Stimulated activated CD4-positive, alpha-beta T cell treated with anti-CD3 and anti-CD28 coated beads, Interleukin-15, amount 100 ng/mL, for 48 hours (primary cell): ENCODE data around the gene SVOP.
"Not testable (repeated sequence)": the region's sequence is repeated elsewhere in the genome, so short reads cannot be mapped to it uniquely, and the experiment has no call there.

Source experiments
- DNase-seq, 2 donors: peaks; one replicate each; pipeline ENCODE4 v3.0.0-alpha.2; 2020; ENCODE audit warnings: low read depth in 2 of 2

SVOP gene

GRCh38 chr12:109020796-109021380 is at the start of gene SVOP:
TSS of gene SVOP (minus strand) at chr12:109021068. CDS start at chr12:109020868, 200 bp downstream.
- peak in 1 of 2 donors; percentile 3 for DNase-seq

- no peak for DNase-seq
Measured at GRCh38 chr12:109069307-109070271, 48.7 kb upstream of the SVOP start.

DNA sequence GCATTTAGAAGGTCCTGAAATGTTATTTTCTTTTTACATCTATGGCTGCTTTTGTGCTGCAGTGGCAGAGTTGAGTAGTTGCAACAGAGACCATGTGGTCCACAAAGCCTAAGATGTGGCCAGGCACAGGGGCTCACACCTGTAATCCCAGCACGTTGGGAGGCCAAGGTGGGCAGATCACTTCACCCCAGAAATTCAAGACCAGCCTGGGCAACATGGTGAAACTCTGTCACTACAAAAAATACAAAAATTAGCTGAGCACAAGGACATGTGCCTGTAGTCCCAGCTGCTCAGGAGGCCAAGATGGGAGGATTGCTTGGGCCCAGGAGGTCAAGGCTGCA is 45.0 kb upstream of the SVOP start:
- no peak for DNase-seq

DNA sequence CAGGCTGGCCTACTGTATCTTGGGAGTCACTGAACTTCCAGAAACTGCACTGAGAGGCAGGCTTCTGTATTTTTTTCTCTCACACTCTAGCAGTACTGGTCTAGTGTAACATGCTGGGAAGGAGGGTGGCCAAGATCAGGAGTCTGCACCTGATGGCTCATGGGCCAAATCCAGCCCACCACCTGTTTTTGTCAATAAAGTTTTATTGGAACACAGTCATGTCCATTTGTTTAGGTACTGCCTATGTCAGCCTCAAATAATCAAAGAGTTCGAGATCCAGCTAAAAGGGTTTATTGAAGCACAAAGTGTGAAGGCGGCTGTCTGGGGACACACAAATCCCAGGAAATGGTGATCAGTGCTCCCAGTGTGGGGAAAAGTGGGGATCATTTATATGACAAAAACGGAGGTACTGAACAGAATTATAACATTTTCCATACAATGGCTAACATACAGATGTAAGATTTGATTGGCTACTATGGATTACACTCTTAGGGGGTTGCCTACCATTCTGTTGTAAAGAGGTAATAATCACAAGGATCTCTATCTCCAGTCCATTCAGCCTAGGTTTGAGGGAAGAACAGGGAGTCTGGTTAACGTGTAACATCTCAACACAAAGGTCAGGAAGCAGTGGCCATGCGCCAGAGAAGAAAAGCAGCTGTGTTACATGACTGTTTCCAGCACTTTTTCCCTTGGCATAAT is 44.4 kb upstream of the SVOP start:
- DNase-seq, result no peak

- no peak for DNase-seq
Measured at GRCh38 chr12:109064143-109064542, 43.3 kb upstream of the SVOP start.

DNA sequence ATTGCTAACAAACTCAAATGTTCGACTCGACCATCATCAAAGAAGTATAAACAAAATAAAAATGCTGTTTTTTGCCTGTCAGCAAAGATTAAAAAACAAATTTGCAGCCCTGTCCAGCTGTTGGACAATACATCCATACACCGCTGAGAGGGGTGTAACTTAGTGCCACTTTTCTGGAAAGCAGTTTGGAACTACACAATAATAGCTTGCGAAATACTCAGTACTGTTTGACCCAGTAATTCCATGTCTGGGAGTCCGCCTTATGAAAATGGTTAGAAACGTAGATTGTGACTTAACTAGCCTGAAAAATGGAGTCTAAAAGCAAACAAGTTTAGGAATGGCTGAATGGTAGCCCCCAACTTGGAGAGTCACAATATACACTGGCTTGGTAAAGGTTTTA is 37.9 kb upstream of the SVOP start:
- no peak for DNase-seq

DNA sequence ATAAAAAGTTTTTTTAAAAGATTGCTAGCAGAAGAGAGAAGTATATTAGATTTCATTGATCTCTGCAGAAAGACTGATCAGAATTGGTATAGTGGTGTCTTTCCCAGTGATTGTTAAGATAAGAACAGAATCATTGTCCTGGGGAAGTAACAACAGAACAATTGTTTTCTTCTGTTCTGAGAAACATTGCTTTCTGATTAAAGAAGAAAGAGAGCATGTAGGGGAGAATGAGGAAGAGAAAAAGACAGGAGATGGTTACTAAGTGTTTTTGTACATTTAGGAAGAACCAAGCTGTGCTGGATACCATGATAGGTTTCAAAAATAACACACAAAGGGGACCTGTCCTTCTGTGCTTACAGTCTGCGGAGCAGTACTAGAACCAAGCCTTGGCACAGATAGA is 36.5 kb upstream of the SVOP start:
- DNase-seq, result no peak

DNA sequence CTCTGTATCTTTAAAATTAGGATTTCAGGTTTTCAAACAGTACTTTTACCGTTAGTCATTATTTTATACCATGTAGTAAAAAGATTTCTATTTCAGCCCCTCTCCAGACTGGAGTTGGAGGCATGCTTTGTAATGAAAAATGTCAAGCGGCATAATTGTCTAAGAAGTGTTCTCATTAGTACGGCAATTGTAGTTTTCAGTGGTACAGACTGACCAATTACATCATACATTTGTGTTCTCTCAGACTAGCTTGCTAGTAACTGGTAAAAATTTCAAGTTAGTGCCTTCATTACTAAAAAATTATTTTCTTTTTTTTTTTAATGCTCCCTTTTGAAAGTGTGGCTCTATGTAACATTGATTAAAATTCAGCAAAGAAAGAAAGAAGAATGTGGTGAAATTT is 36.0 kb upstream of the SVOP start:
- no peak for DNase-seq

GRCh38 chr12:109054520-109054919 is 33.7 kb upstream of the SVOP start:
- DNase-seq, result no peak

DNA sequence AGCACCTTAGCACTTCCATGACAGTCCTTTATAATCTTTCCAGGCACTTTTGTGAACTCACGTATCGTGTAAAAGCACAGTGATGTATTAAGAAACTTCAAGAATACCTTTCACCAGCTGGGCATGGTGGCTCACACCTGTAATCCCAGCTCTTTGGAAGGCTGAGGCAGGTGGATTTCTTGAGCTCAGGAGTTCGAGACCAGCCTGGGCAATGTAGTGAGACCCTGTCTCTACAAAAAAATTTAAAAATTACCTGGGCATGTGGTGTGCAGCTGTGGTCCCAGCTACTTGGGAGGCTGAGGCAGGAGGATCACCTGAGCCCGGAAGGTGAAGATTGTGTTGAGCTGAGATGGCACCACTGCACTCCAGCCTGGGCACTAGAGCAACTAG is 33.3 kb upstream of the SVOP start:
- not testable (repeated sequence) for DNase-seq

DNA sequence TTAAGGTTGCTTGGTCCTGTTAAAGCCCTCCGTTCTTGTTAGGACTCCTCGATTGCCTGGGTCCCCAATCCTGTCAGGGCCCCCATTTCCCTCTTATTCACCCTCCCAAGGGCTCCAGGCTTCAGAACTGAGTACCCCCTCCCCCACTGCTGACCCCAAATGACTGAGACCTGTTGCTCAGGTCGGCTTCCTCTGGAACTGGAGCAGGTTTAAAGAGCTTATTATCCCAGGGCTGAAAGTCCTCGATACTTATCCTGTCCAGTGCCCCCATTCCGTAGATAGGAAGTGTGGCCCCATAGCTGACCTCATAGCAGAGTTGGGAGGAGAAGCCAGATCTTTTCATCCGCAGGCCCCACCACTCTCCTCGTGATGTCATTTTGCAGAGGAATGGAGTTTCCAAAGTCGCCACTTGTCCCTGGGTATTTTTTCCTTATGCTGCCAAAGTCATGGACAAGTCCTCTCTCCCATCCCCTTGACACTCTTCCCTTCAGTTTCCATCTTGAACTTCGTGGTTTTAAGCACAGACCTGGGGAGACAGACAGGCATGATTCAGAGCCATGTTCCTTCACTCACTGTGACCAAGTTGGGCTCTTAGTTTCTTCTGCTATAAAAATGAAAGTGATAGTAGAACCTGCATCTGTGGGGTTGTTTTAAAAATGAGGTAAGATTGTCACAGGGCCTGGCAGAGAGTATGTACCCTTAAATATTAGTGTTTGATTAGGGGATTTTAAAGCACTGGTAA is 32.7 kb upstream of the SVOP start:
- DNase-seq, result no peak

- DNase-seq, result peak; percentile 73 to 76
Measured at GRCh38 chr12:109052414-109053323, 31.8 kb upstream of the SVOP start, which contains the start of gene USP30. TSS of gene USP30 (plus strand) at chr12:109052576. CDS start at chr12:109052679, 103 bp downstream.

DNA sequence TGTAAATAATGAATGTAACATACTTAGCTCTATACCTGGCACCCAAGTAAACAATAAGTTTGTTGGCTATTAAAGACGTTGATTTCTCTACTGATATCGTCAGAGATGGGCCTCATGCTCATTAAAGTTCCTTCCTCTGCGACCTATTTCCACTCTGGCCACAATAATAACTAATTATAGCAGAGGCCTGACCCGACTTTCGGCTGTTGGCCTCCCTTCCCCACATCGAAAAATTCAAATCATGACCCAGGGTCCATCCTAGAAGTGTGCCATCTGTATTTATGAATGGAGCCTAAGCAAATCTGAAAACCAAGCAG is 31.2 kb upstream of the SVOP start:
- DNase-seq, result no peak

DNA sequence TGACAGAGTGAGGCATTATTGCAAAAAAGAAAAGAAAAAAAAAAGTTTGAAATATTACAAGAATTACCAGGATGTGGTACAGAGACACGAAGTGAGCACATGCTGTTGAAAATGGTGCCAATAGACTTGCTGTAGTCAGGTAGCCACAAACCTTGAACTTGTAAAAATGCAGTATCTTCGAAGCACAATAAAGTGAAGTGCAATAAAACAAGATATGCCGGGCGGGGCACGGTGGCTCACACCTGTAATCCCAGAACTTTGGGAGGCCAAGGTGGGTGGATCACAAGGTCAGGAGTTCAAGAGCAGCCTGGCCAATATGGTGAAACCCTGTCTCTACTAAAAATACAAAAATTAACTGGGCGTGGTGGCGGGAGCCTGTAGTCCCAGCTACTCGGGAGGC is 28.9 kb upstream of the SVOP start:
- not testable (repeated sequence) for DNase-seq

DNA sequence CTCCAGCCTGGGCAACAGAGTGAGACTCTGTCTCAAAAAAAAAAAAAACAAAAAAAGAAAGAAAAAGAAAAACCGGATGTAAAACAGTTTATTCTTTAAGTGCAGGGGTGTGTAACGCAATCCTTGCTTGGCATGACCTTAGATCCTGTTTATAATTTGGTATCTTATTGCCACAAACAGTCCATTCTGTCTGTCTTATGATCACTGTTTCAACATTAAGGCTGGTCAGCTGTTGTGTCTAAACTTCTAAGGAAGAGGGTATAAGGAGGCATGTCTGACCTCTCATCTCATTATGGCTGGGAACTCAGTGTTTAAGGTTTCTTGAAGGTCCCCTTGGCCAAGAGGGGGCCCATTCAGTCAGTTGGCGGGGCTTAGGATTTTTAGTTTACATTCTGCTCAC is 27.8 kb upstream of the SVOP start:
- not testable (repeated sequence) for DNase-seq

DNA sequence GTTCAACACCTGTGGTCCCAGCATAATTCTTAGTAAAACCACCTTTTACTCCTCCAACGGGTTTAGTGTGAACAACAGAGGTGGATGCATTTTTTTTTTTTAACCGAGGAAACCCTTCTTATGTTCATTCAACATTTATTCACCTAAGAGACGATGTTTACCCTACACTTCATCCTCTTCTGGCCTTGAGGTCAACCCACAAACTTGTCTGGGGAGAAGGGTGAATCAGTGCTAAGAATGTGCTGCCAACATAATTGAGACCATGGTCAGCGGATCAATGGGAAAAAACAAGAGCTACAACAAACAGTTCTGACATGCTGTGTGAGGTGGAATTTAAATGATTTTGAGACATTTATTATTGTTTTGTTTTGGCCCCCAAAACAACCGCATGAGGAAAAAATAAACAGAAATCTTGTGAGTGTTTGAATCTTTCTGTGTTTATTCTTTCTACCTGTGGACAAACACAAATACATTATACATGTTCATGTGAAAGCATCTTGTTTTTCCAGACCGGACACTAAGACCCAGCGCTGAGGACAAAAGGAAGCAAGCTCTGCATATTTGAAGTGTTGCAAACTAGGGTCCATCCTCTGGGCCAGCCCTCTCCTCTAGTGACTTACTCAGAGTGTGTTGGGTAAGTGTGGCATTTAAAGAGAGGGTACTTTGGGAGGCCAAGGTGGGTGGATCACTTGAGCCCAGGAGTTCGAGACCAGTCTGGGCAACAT is 26.4 kb upstream of the SVOP start:
- no peak for DNase-seq

DNA sequence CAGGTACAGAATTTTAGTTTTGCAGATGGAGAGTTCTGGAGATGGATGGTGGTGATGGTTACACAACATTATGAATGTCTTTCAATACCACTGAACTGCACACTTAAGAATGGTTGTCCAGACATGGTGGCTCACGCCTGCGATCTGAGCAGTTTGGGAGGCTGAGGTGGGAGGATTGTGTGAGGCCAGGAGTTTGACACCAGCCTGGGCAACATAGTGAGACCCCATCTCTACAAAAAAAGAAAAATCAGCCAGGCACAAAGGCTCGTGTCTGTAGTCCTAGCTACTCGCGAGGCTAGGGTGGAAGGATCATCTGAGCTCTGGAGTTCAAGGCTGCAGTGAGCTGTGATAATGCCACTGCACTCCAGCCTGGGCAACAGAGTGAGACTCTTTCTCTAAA is 23.4 kb upstream of the SVOP start:
- no peak for DNase-seq

- no peak for DNase-seq
Measured at GRCh38 chr12:109036975-109037374, 16.1 kb upstream of the SVOP start.

- DNase-seq, result no peak
Measured at GRCh38 chr12:109033239-109034196, 12.7 kb upstream of the SVOP start.
